ENCODE data around the gene MYO3A.
"Not testable (repeated sequence)": the region's sequence is repeated elsewhere in the genome, so short reads cannot be mapped to it uniquely, and the experiment has no call there.

MYO3A gene

DNA sequence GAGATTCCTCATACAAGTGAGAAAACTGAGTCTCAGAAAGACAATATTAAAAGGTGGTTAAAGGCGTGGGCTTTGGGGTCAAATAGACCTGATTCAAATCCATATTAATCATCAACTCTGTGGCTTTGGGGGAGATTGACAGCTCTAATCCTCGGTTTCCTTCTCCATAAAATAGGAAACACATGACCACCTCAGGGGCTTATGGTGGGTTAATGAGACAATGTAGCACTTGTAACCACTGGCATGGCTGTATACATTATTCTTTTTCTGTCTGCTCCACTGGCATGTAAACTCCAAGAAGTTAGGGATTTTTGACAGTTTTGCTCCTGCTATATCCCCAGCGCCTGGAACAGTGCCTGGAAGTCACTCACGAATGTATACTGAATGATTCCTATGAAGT, 161.8 kb downstream of the MYO3A start:
- no peak for DNase-seq (ENCODE audit: low read depth, low spot score)
- TF ChIP-seq, protein P1, sequence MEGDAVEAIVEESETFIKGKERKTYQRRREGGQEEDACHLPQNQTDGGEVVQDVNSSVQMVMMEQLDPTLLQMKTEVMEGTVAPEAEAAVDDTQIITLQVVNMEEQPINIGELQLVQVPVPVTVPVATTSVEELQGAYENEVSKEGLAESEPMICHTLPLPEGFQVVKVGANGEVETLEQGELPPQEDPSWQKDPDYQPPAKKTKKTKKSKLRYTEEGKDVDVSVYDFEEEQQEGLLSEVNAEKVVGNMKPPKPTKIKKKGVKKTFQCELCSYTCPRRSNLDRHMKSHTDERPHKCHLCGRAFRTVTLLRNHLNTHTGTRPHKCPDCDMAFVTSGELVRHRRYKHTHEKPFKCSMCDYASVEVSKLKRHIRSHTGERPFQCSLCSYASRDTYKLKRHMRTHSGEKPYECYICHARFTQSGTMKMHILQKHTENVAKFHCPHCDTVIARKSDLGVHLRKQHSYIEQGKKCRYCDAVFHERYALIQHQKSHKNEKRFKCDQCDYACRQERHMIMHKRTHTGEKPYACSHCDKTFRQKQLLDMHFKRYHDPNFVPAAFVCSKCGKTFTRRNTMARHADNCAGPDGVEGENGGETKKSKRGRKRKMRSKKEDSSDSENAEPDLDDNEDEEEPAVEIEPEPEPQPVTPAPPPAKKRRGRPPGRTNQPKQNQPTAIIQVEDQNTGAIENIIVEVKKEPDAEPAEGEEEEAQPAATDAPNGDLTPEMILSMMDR (IDR thresholded peaks at IDR 0.05; ENCODE audit: insufficient read depth, low read length, missing control alignments), result no peak
- POLR2A ChIA-PET, result no interaction called here
- CTCF ChIA-PET, result no interaction called here
- no peak overlapping the region for H3K4me3 ChIP-seq (ENCODE audit: low read depth, low read length)

DNA sequence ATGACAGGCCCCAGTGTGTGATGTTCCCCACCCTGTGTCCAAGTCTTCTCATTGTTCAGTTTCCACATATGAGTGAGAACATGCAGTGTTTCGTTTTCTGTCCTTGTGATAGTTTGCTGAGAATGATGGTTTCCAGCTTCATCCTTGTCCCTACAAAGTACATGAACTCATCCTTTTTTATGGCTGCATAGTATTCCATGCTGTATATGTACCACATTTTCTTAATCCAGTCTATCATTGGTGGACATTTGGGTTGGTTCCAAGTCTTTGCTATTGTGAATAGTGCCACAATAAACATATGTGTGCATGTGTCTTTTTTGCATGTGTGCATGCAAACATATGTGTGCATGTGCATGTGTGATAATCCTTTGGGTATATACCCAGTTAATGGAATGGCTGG, 163.5 kb downstream of the MYO3A start:
- POLR2A ChIA-PET, CTCF ChIA-PET: not testable (repeated sequence)

DNA sequence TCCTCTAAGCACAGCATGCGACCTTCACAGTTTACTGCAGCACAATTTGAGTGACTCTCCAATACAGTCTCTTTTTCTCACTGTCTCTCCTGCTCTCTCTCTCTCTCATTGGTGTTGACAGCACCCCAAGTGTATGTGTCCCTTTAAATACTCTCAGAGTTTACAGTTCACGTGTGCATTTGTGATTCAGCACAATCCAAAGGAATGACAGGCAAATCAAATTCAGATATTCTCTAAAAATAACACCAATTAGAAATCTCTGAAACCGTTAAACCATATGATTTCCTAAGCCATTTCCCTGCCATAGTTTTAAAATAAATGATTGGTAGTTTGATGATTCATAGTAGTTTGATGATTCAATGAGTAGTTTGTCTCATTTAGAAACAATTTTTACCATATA, 178.5 kb downstream of the MYO3A start:
- ChIA-PET CTCF (no interaction called here), POLR2A (no interaction called here)
- DNase-seq (ENCODE audit: low read depth, low spot score), result no peak
- TF ChIP-seq, protein P1 (IDR thresholded peaks at IDR 0.05; ENCODE audit: insufficient read depth, low read length, missing control alignments), result no peak
- no peak overlapping the region for H3K4me3 ChIP-seq (ENCODE audit: low read depth, low read length)

More for the DNA sequence above, 163.5 kb downstream of the MYO3A start:
- DNase-seq (ENCODE audit: low read depth, low spot score); H3K4me3 ChIP-seq (ENCODE audit: low read depth, low read length): not testable (repeated sequence)

DNA sequence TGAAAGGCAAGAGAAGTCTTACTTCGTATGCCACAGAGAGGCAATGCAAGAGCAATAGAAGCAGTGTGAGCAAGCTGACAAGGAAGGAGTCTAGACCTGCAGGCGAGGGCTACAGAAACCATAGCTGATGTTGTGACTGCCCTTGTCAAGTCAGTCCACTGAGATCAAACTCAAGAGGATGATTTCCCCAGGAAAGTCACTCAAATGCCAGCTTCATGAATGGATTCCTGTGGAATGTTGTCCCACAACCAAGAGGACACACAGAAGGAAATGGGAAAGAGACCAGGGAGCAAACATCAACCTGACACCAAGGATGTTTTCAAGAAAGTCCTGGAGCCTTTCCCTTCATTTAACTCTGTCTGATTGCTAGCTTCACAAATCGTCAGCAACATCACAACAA, 204.6 kb downstream of the MYO3A start:
- no peak for DNase-seq (ENCODE audit: low read depth, low spot score)
- POLR2A ChIA-PET, result no interaction called here
- TF ChIP-seq, protein P1 (IDR thresholded peaks at IDR 0.05; ENCODE audit: insufficient read depth, low read length, missing control alignments), result no peak
- H3K4me3 ChIP-seq (ENCODE audit: low read depth, low read length), result no peak overlapping the region
- CTCF ChIA-PET, result no interaction called here

DNA sequence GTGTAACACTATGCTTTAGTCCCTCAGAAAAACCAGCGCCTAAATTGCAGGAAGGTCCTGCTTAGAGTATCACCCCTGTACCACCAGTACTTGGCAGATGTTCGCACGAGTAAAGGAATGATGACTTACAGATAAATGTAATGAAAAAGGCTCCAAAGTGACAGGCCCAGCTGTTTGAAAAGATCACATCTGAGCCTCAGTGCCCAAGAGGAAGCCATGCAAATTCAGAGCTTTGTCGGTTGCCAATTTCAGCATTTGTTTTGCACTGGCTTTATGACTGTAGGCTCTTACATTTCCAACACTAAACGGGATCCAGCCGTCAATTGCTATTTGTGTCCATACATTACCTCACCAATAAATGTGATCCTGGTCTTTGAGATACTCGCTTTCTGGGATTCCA, 222.0 kb downstream of the MYO3A start:
- ChIA-PET CTCF (no interaction called here), POLR2A (no interaction called here)
- no peak overlapping the region for H3K4me3 ChIP-seq (ENCODE audit: low read depth, low read length)
- DNase-seq (ENCODE audit: low read depth, low spot score), result no peak
- TF ChIP-seq, protein P1 (IDR thresholded peaks at IDR 0.05; ENCODE audit: insufficient read depth, low read length, missing control alignments), result no peak

DNA sequence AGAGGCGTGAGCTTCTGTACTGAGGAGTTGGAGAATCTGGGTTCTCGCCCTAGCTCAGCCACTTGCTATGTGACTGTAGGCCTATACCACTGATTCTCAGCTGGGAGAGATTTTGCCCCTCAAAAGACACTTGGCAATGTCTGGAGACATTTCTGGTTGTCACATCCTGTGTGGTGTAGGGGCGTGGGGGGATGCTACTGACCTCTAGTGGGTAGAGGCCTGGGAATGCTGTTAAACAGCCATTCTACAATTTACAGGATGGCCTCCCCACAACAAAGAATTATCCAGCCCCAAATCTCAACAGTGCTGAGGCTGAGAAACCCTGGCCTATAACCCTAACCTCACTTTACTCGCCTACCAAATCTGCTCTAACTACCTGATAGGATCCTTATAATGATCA, 223.7 kb downstream of the MYO3A start:
- CTCF ChIA-PET, result no interaction called here
- POLR2A ChIA-PET, result no interaction called here
- TF ChIP-seq, protein P1 (IDR thresholded peaks at IDR 0.05; ENCODE audit: insufficient read depth, low read length, missing control alignments), result no peak
- H3K4me3 ChIP-seq (ENCODE audit: low read depth, low read length), result no peak overlapping the region
- no peak for DNase-seq (ENCODE audit: low read depth, low spot score)

DNA sequence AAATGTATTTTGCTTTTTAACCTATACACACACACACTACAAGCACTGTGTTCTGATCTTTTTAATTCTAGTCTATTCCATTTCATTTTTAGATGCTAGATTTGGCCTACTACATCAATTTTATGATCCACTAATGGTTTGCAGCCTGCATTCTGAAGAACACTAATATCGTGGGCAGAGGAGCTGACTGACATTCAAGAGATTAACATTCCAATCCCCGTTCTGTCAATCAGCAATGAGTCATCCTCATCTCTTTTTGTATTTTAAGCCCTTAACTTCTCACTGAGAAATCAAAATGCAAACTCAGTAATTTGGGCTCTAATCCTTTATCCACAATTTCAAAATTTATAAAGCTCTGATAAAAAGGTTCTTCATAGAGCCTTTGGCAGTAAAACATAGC, 235.4 kb downstream of the MYO3A start:
- CTCF ChIA-PET, result no interaction called here
- no peak for DNase-seq (ENCODE audit: low read depth, low spot score)
- POLR2A ChIA-PET, result no interaction called here
- no peak overlapping the region for H3K4me3 ChIP-seq (ENCODE audit: low read depth, low read length)
- TF ChIP-seq, protein P1 (IDR thresholded peaks at IDR 0.05; ENCODE audit: insufficient read depth, low read length, missing control alignments), result no peak
